KG1 (cell line): Measurements from ENCODE around the gene TMEM209.
"Not testable (repeated sequence)": the region's sequence is repeated elsewhere in the genome, so short reads cannot be mapped to it uniquely, and the experiment has no call there.

Experiments
- DNase-seq: peaks from one replicate; lab custom pipeline; 2025; lab: John Stamatoyannopoulos, UW

Gene TMEM209

DNA sequence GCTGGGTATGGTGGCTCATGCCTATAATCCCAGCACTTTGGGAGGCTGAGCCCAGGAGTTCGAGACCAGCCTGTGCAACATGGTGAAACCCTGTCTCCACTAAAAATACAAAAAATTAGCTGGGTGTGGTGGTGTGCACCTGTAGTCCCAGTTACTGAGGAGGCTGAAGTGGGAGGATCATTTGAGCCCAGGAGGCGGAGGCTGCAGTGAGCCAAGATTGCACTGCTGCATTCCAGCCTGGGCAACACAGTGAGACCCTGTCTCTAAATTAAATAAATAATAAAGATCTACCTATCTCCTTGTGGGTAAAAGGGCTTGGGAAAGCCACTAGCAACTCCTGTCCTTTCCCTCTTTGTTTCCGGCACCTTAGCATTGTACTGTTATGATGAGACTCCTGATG is 78.4 kb downstream of the TMEM209 start:
- not testable (repeated sequence) for DNase-seq

GRCh38 chr7:130124711-130125110 is 80.5 kb downstream of the TMEM209 start:
- no peak for DNase-seq

DNA sequence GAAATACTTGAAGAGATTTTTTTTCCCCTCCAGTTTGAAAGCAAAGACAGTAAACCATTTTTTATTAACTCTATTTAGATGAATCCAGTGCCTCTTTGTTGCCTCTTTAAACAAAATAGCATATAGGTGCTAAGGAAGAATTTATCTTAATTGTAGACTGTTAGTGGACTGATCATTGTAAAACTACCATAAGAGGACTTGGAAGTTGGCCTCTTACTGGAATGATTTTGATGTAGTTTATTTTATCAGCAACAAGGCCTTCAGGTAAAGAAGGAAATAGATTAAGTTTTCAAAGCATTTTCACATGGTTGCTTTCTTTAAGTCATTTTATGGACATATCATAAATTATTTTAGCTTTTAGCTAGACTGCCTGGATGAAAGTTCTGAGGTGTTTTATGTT is 81.7 kb downstream of the TMEM209 start:
- no peak for DNase-seq

DNA sequence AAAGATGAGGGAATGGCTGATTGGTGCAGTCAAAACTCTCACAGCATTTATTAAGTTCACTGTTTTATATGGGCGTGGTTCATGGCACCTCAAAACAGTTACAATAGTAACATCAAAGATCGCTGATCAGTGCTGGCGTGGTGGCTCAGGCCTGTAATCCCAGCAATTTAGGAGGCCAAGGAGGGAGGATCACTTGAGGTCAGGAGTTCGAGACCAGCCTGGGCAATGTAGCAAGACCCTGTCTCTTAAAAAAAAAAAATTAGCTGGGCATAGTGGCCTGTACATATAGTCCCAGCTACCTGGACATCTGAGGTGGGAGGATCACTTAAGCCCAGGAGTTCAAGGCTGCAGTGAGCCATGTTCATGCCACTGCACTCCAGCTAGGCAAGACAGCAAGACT is 86.4 kb downstream of the TMEM209 start:
- no peak for DNase-seq

- DNase-seq = no peak
These were observed 86.9 kb downstream of the TMEM209 start for GRCh38 chr7:130118294-130118693.

DNA sequence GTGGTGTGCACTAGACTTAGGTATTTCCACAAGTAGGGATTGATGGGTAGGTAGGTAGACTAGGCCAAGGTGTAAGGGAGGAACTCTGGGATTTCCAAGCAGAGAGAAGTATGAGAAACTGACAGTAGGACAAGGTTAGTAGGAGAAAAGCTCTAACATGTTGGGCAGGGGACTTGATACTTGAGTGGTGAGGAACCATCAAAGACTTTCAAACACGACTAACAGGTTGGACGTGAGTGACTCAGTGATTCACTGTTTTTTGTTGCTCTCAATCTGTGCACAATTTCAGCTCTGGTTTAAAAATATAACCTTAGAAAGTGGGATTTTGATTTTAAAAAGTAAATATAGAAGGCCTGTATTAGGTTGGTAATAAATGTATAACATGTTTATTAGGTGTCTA is 90.4 kb downstream of the TMEM209 start:
- no peak for DNase-seq
